ENCODE data around the gene MIER3. TPM values are rescaled to one million over a fixed set of nuclear protein-coding genes. Genes with fewer than 3 reads are reported as not detected.

Gene MIER3
- total RNA-seq, 2 experiments from 2014 or later: 24.5 to 26.0 TPM

GRCh38 chr5:56909294-56910209 is 42.4 kb downstream of the MIER3 start, which contains the start of gene SETD9:
Gene SETD9 (plus strand): TSS chr5:56909596. CDS start chr5:56909646, 50 bp downstream.
- CTCF ChIA-PET: interaction anchor here (0.6 to 2.0 kb wide), 12 partner anchors 8 to 1540 kb away, joined by 3 to 13 read pairs (median 4); no protein-coding TSS in a partner anchor
- peak within 1 kb of the TSS; percentile 75 for H3K27ac Mint-ChIP-seq

DNA sequence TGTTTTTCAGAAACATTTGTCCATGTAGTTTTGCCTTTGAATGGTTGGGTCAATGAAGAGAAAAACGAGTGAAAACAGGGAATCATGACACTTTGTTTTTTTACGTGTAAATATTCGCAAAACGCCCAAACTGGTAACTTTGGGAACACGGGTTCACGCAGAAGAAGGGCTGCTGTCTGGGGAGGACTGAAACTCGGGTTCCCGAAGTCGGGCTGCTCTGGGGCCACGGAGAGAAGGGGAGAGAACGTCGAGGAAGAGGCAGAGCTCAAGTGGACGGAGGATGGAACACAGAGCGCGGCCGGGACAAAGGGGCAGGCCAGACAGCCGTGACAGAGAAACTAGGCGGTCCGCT is 43.0 kb downstream of the MIER3 start:
- POLR2A ChIA-PET: interaction anchor here (0.8 to 3.3 kb wide), 10 partner anchors 8 to 307 kb away, joined by 3 to 30 read pairs (median 5); partner anchors contain the start of gene GPBP1
- peaks cover 14% of the 10 kb centered on the region for H3K27me3 Mint-ChIP-seq
- no peaks in the 10 kb centered on the region for H3K36me3 Mint-ChIP-seq (ENCODE audit: low read depth)
- H3K4me3 Mint-ChIP-seq: peak overlapping the region; percentile 80
- H3K27ac Mint-ChIP-seq: peak overlapping the region; percentile 75
- CTCF ChIA-PET: interaction anchor here (1.3 to 1.5 kb wide), 2 partner anchors 389 to 433 kb away, joined by 3 read pairs; no protein-coding TSS in a partner anchor
- H3K9me3 Mint-ChIP-seq: no peaks in the 10 kb centered on the region
- H3K4me1 Mint-ChIP-seq: peaks cover 22% of the 10 kb centered on the region
- no peak for DNase-seq

More at GRCh38 chr5:56909294-56910209, 42.4 kb downstream of the MIER3 start, which contains the start of gene SETD9:
- no peaks in the 10 kb centered on the region for H3K9me3 Mint-ChIP-seq
- DNase-seq: peak; percentile 95
- peak within 1 kb of the TSS; percentile 80 for H3K4me3 Mint-ChIP-seq
- H3K4me1 Mint-ChIP-seq: peaks cover 22% of the 10 kb centered on the region
- H3K27me3 Mint-ChIP-seq: peaks cover 14% of the 10 kb centered on the region
- no peaks in the 10 kb centered on the region for H3K36me3 Mint-ChIP-seq (ENCODE audit: low read depth)
- POLR2A ChIA-PET: interaction anchor here (0.8 to 3.3 kb wide), 22 partner anchors 9 to 585 kb away, joined by 3 to 30 read pairs (median 5); partner anchors contain the start of gene GPBP1

- Mint-ChIP-seq H3K27me3 (peaks cover 9% of the 10 kb centered on the region), H3K4me1 (no peaks in the 10 kb centered on the region), H3K4me3 (no peak overlapping the region), H3K9me3 (no peaks in the 10 kb centered on the region), H3K36me3 (ENCODE audit: low read depth) (peaks cover 12% of the 10 kb centered on the region), H3K27ac (no peak overlapping the region)
- ChIA-PET POLR2A (interaction anchor here (1.2 kb wide), 1 partner anchor 8 kb away, joined by 3 read pairs; no protein-coding TSS in a partner anchor), CTCF (interaction anchor here (0.6 to 6.2 kb wide), 17 partner anchors 8 to 630 kb away, joined by 3 to 74 read pairs (median 4); no protein-coding TSS in a partner anchor)
- peak; percentile 25 for DNase-seq
Measured at GRCh38 chr5:56900858-56901578, 50.9 kb downstream of the MIER3 start.

DNA sequence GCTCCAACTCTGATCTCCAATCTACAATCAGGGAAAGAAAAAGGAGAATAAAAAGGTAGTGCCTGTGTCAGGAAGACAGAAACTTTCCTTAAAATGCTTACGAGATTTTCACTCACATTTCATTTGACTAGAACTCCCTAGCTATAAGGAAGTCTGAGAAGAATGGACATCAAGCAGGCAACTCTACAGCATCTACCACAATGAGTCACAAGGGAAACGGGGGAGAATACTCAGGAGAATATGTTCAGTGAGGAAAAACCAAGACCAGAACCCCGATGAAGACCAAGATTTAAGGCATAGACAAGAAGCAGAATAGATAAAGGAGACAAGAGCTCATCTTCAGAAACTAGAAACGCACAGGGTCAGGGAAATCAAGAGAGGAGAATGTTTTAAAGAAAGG is 51.5 kb downstream of the MIER3 start:
- Mint-ChIP-seq H3K36me3 (ENCODE audit: low read depth) (peaks cover 15% of the 10 kb centered on the region), H3K27me3 (peaks cover 7% of the 10 kb centered on the region), H3K27ac (no peak overlapping the region), H3K4me3 (no peak overlapping the region), H3K9me3 (no peaks in the 10 kb centered on the region), H3K4me1 (no peaks in the 10 kb centered on the region)
- POLR2A ChIA-PET: interaction anchor here (0.7 to 1.2 kb wide), 2 partner anchors 9 to 238 kb away, joined by 3 read pairs; no protein-coding TSS in a partner anchor
- CTCF ChIA-PET: interaction anchor here (0.8 to 6.2 kb wide), 12 partner anchors 14 to 629 kb away, joined by 3 to 74 read pairs (median 3); partner anchors contain the start of gene GPBP1
- no peak for DNase-seq

DNA sequence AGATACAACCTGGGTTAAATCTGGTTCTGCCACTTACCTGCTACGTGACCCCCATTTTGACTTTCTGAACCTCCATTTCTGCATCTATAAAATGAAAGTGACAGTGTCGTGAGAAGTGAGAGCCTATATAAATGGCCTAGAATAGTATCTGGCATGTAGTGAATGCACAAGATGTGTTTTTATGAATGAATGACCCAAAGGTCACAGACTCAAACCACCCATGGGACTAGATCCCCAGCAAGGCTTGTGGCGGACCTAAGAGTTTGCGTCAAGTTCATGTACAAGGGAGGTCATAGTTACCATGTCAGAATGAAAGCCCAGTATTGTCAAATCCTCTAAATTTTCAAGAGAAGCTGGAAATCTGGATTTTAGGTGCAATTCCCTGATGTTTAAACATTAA is 53.7 kb downstream of the MIER3 start:
- CTCF ChIA-PET: interaction anchor here (0.7 to 6.2 kb wide), 7 partner anchors 9 to 627 kb away, joined by 3 to 74 read pairs (median 4); partner anchors contain the start of gene SETD9
- Mint-ChIP-seq H3K27me3 (peaks cover 2% of the 10 kb centered on the region), H3K4me3 (no peak overlapping the region), H3K4me1 (peaks cover 4% of the 10 kb centered on the region), H3K9me3 (no peaks in the 10 kb centered on the region), H3K36me3 (ENCODE audit: low read depth) (peaks cover 36% of the 10 kb centered on the region), H3K27ac (no peak overlapping the region)
- DNase-seq: no peak
- POLR2A ChIA-PET: interaction anchor here (1.5 kb wide), 1 partner anchor 12 kb away, joined by 4 read pairs; no protein-coding TSS in a partner anchor

DNA sequence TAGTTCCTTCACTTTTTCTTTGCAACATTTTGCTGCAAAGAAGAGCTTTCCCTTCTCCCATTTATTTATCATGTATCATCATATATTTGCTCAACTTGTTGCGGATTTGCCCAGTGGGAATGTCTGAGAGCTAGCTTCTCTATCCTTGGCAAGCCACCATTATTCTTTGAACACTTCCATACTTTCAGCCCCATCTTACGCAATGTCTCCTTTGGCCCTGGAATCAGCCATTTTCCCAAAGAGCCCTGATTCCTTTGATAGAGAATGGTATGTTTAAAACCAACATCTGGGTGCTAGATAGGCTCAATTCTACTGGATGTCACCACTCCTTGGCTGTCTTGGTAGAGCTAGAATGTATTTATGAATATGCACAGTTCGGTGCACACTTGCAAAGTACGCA is 55.2 kb downstream of the MIER3 start:
- no peak overlapping the region for H3K4me3 Mint-ChIP-seq
- no peaks in the 10 kb centered on the region for H3K9me3 Mint-ChIP-seq
- peaks cover 47% of the 10 kb centered on the region for H3K36me3 Mint-ChIP-seq (ENCODE audit: low read depth)
- no peaks in the 10 kb centered on the region for H3K27me3 Mint-ChIP-seq
- CTCF ChIA-PET: interaction anchor here (1.0 to 1.5 kb wide), 4 partner anchors 8 to 242 kb away, joined by 3 to 4 read pairs (median 3); partner anchors contain the start of gene SETD9
- DNase-seq: no peak
- POLR2A ChIA-PET: interaction anchor here (1.5 kb wide), 1 partner anchor 14 kb away, joined by 6 read pairs; no protein-coding TSS in a partner anchor
- no peak overlapping the region for H3K27ac Mint-ChIP-seq
- peaks cover 11% of the 10 kb centered on the region for H3K4me1 Mint-ChIP-seq

DNA sequence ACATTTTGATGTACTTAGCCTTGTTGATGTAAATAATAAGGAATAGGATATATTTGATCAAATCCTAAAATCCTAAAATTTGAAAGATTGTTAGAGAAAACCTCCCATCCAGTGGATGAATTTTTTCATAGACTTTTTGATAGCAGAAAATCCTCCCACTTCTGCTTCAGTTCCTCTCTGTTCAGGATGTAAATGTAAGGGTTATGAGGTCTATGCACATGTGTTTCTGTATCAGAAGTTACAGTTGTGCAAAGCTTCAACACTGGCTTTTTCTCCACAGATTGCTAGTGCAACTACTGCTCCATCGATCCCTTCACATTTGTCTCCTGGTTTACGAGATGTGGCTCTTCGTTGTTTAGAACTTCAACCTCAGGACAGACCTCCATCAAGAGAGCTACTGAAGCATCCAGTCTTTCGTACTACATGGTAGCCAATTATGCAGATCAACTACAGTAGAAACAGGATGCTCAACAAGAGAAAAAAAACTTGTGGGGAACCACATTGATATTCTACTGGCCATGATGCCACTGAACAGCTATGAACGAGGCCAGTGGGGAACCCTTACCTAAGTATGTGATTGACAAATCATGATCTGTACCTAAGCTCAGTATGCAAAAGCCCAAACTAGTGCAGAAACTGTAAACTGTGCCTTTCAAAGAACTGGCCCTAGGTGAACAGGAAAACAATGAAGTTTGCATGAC is 58.5 kb downstream of the MIER3 start:
- H3K36me3 Mint-ChIP-seq (ENCODE audit: low read depth): peaks cover 78% of the 10 kb centered on the region
- H3K27me3 Mint-ChIP-seq: no peaks in the 10 kb centered on the region
- ChIA-PET POLR2A (interaction anchor here (2.4 kb wide), 1 partner anchor 16 kb away, joined by 8 read pairs; the partner anchor contains the start of gene SETD9), CTCF (interaction anchor here (1.3 kb wide), 1 partner anchor 8 kb away, joined by 4 read pairs; no protein-coding TSS in a partner anchor)
- H3K27ac Mint-ChIP-seq: peak overlapping the region; percentile 18
- no peak for DNase-seq
- peaks cover 11% of the 10 kb centered on the region for H3K4me1 Mint-ChIP-seq
- no peaks in the 10 kb centered on the region for H3K9me3 Mint-ChIP-seq
- no peak overlapping the region for H3K4me3 Mint-ChIP-seq

GRCh38 chr5:56881571-56881970 is 70.4 kb downstream of the MIER3 start:
- Mint-ChIP-seq H3K36me3 (ENCODE audit: low read depth) (peaks cover 83% of the 10 kb centered on the region), H3K27ac (no peak overlapping the region), H3K9me3 (no peaks in the 10 kb centered on the region), H3K27me3 (no peaks in the 10 kb centered on the region), H3K4me3 (no peak overlapping the region), H3K4me1 (peaks cover 11% of the 10 kb centered on the region)
- CTCF ChIA-PET: no interaction called here
- no peak for DNase-seq
- POLR2A ChIA-PET: no interaction called here

DNA sequence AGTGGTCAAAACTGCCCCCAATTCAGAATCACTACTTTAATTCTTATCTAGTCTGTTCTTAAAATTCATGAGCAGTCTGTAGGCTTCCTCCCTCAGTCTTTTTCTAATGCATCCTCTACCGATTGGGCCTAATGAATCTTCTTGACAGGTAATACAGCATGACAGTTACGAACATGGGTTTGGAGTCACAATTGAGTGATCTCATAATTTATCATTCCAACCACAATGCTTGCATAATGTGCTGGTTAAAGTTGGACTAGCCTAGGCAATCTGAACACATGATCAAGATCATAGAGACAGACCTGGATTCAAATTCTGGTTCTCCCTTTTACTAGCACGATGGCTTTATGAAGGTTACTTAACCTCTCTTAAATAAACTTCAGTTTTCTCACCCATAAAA is 75.6 kb downstream of the MIER3 start:
- Mint-ChIP-seq H3K9me3 (no peaks in the 10 kb centered on the region), H3K4me1 (peaks cover 8% of the 10 kb centered on the region), H3K36me3 (ENCODE audit: low read depth) (peaks cover 80% of the 10 kb centered on the region), H3K27ac (no peak overlapping the region), H3K4me3 (no peak overlapping the region), H3K27me3 (no peaks in the 10 kb centered on the region)
- ChIA-PET CTCF (no interaction called here), POLR2A (interaction anchor here (1.0 kb wide), 1 partner anchor 288 kb away, joined by 3 read pairs; no protein-coding TSS in a partner anchor)
- DNase-seq: no peak

GRCh38 chr5:56873056-56873455 is 78.9 kb downstream of the MIER3 start:
- no peak for DNase-seq
- Mint-ChIP-seq H3K36me3 (ENCODE audit: low read depth) (peaks cover 75% of the 10 kb centered on the region), H3K4me3 (no peak overlapping the region), H3K4me1 (peaks cover 8% of the 10 kb centered on the region), H3K27me3 (no peaks in the 10 kb centered on the region), H3K27ac (no peak overlapping the region), H3K9me3 (no peaks in the 10 kb centered on the region)
- POLR2A ChIA-PET: no interaction called here
- CTCF ChIA-PET: no interaction called here

DNA sequence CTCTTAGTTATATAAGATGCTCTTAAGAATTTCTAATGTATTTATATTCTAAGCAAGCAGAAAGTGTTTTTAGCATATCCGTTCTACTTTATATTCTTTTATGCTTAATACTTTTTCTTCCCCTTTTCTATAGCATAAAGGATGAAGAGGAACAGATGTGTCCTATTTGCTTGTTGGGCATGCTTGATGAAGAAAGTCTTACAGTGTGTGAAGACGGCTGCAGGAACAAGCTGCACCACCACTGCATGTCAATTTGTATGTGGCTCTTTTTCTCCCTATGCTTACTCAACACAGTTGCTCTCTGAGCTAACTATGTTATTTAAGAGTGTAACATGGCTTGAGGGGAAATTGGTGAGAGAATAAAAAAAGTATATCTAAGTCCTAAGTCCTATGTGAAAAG is 80.1 kb downstream of the MIER3 start:
- Mint-ChIP-seq H3K4me3 (no peak overlapping the region), H3K9me3 (no peaks in the 10 kb centered on the region), H3K36me3 (ENCODE audit: low read depth) (peaks cover 66% of the 10 kb centered on the region), H3K27ac (no peak overlapping the region), H3K4me1 (peaks cover 8% of the 10 kb centered on the region), H3K27me3 (no peaks in the 10 kb centered on the region)
- ChIA-PET CTCF (no interaction called here), POLR2A (no interaction called here)
- no peak for DNase-seq
